ENCODE measurements around the gene CHMP2B.

GRCh38 chr3:87225659-87226058 lies 1.4 kb upstream of the CHMP2B start:
- TF ChIP-seq ATF3 (IDR thresholded peaks at IDR 0.05) = no peak
- no peak for TF ChIP-seq POLR2AphosphoS5 (IDR thresholded peaks at IDR 0.05; ENCODE audit: low read depth, low read length)
- no peak for TF ChIP-seq REST (IDR thresholded peaks at IDR 0.05; ENCODE audit: low read depth)
- TF ChIP-seq SIN3A (IDR thresholded peaks at IDR 0.05; ENCODE audit: low read depth) = no peak
- TF ChIP-seq CTCF (IDR thresholded peaks at IDR 0.05 in 2 of 3, conservative IDR thresholded peaks at IDR 0.05 in 1 of 3; ENCODE audit: borderline replicate concordance in 1 of 3, insufficient read depth in 1 of 3, low read depth in 2 of 3, low read length in 2 of 3) = no peak
- no peak for TF ChIP-seq ZNF274 (IDR thresholded peaks at IDR 0.05; ENCODE audit: low read depth, low read length)
- TF ChIP-seq RAD21 (IDR thresholded peaks at IDR 0.05; ENCODE audit: low read depth) = no peak
- TF ChIP-seq POLR2A (IDR thresholded peaks at IDR 0.05; ENCODE audit: borderline replicate concordance, extremely low read depth, insufficient read depth, insufficient read length) = no peak
- no peak for TF ChIP-seq YY1 (IDR thresholded peaks at IDR 0.05; ENCODE audit: extremely low read depth, insufficient replicate concordance, low read depth, low read length)
- TF ChIP-seq ZFX (IDR thresholded peaks at IDR 0.05) = no peak

Data from HCT116 (cell line).